ENCODE data around the gene SCLT1.

SCLT1 gene

DNA sequence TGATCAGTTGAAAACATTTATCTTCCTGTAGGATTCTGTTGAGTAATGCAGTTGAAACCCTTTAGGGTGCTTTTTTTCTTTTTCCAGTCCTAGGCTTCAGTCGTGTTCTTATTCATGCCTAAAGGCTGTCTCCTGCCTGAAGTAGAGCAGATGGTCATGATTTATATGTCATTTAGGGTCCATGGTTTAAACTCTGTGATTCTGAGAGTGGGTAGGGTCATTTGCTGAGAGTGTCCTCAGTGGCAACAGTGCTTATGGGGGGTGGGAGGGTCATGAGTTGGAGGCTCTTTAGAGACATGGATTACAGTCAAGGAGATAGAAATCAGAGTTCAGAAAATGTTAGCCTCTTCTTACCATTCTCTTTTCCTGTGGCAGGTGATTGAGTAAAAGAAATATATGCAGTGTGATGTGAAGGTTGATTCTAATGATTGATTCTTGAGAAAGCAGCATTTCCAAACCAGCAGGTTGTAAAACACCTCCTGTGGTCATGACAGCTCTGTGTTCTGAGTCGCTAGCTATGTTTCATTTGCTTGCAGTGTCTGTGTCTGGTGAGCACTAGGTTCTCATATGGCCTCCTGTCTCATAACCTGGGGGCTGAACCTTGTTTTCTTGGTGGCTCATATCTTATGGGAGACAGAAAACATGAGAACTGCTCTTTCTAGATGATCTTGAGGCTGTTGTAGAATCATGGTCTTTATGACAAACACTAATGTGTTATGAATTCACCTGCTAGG is 223.4 kb downstream of the SCLT1 start:
- DNase-seq (ENCODE audit: low read depth), result no peak

DNA sequence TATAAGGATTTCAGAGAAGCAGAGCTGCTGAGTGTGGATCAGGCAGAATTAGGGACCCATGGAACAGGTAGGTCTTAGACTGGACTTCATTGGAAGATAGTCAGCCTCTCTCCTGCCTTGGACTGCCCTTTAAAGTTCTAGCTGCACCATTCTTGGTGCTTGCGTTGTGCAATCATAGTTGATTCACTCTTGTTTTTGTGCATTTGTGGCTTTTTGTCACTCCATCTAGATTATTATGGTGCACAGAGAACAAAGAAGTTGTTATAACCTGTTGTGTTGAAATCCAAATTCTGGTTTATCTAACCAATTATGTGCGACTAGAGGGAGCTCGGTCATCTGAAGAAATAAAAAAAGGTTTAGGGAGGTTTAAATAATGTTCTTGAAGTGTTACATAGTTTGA is 224.6 kb downstream of the SCLT1 start:
- DNase-seq (ENCODE audit: low read depth), result no peak

DNA sequence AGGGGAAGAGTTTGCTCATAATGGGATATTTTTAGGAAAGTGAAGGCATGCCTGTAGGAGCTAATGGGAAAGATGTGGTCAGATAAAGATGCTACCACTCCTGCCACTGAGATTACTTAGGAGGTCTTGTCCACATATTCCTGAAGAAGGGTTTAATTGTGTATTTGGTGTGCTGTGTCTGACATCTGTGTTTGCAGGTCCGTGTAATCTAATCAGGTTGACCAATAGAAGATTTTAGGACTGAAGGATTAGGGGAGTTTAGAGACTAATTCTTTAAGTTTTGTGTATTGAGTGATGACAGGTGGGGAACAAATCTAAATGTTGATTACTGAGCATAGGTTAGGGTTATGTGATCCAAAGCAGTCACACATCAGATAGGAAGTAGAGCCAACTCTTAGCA is 226.6 kb downstream of the SCLT1 start:
- DNase-seq (ENCODE audit: low read depth), result no peak

DNA sequence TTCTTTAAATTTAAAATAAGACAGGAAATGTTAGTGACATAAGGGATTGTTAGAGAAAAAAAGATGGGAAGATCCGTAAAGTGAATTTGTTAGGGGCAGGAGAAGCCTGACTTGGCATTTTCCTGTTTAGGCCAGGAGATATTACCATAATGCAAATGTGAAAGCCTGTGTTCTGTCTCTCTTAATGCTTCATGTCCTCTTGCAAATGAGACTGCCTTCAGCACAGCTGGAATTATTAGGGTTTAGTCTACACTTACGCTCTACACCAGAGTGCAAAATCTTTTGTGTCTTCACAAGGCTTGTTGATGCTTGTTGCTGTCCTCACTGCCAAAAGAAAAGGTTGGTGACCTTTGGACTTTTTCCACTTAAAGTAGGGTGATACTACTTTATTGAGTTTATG is 227.1 kb downstream of the SCLT1 start:
- DNase-seq (ENCODE audit: low read depth), result no peak

DNA sequence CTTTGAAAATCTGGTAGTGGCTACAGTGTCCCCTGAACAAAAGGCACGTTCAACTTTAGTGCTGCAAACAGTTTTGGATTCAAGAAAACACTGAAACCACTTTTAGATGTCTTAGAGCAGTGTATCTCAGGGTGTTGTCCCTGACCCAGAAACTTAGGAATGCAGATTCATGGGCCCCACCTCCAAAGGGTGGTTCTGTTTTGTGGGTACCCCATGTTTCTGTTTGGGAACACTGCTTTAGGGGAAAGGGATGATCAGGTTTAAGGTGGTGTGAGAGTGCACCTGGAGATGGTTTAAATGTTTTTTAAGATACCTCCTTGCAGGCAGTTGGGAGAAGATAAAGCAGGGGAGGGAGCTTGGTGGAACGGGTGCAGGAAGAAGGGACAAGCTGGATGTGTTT is 228.2 kb downstream of the SCLT1 start:
- no peak for DNase-seq (ENCODE audit: low read depth)

DNA sequence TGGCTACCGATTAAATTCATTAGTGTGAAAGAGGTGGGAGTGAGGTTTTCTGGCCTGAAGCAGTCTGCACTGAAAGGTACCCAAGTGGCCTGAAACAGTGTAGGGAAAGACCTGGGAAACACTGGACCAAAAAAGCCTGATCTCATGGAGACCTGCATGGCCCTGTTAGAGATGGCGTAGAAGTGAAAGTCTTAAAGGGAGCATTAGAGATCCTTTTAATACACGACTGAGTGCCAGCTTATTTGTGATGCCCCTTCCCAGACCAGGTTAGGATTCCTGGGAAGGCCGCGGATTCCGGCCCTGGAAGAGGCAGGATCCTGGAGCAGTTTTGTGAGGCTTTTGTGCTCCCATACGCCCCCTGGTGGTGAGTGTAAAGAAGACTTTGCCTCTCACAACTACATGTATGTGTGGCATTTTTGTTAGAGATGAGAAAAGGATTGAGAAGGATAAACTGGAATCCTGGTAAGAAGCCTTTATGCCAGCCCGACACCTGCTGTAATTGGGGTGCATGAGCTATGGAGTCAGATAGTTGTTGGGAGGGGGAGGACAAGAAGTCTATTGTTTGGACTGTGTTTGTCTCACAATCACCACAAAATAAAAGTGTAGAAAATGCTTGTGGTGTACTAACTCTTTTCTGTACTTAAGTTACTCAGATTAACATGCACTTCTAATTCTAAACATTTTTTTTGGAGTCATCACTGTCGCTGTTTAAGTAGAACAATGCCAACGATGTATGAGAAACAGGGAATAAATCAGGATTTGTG is 229.8 kb downstream of the SCLT1 start:
- DNase-seq (ENCODE audit: low read depth), result peak; percentile 56

DNA sequence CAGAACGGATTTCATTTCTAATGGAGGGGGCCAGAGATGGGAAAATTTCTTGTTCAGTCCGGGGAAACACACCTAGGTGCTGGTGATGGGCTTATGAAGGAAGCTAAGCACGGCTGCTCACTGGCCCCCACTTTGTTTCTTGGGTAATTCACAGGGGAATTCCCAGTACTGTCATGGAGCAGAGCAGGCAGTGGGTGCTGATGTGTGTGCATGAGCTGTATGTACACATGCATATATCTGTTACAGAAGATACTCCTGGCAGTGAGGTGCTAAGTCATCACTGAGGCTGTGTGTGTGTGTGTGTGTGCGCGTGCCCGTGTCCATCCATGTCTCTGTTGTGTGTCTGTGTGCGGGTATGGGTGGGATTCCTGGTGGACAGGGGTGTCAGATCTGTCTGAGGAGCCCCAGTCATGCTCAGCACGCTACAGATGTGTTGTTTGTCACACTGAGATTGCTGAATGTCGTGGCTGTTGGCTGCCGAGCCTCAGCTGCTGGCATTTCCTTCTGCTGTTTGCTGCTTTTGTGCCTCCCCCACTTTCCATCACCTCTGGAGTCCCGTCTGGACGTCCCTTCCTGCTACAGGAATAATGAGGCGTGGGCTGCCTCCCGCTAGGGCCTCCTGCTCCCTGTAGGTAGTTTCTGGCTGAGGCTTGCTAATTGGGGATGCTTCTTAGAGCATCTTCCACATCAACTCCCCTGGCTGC is 230.6 kb downstream of the SCLT1 start:
- DNase-seq (ENCODE audit: low read depth), result no peak

DNA sequence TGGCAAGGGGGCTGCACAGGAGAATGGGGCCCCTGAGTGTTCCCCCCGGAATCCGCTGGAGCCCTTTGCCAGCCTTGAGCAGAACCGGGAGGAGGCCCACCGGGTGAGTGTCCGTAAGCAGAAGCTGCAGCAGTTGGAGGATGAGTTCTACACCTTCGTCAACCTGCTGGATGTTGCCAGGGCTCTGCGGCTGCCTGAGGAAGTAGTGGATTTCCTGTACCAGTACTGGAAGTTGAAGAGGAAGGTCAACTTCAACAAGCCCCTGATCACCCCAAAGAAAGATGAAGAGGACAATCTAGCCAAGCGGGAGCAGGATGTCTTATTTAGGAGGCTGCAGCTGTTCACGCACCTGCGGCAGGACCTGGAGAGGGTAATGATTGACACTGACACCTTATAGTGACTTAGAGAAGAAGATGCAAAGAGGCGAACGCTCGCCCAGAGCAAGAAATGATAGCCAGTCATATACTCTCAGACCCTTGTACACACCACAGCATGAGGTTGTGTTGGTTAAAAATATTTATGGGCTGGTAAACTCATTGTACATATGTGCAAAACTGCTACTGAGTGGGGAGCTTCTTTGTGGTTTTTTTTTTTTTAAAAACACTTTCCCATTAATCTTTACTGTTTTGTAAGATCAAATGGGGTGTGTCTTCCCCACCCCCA is 231.4 kb downstream of the SCLT1 start:
- DNase-seq (ENCODE audit: low read depth), result no peak

DNA sequence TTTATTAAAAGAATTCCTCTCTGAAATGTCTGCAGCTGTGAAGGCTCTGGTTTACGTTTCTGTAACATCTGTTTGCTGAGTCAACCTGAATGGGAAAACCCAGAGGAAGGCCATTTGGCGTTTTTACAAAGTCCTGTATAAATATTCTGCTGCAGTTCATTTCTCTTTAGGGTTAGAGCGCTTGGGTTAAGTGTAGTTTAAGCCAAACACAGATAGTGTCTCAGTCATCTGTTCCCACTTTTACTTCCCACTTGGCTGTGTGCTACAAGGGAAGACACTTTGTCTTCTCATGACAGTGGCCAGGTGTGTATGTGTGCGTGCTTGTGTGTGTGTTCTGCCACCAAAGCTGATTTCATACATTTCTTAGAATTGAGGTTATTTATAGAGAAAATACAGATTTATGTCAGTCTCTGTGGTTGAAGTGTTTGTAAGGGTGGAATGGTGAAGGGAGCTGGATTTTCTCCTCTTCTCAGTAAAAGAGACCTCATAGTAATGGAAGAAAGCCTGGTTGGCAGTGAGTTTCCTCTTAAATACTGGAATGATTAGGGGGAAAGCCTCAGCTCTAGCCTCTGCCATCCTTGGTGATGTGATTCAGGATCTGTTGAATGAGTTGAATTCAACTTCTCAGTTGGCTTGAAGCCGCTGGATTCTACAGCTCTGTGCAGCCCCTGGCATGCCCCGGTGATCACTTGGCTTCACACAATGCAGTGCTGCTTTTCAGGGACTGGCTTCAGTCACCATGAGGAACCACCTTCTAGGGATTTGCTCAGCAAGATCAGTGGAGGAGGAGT is 233.3 kb downstream of the SCLT1 start:
- no peak for DNase-seq (ENCODE audit: low read depth)

DNA sequence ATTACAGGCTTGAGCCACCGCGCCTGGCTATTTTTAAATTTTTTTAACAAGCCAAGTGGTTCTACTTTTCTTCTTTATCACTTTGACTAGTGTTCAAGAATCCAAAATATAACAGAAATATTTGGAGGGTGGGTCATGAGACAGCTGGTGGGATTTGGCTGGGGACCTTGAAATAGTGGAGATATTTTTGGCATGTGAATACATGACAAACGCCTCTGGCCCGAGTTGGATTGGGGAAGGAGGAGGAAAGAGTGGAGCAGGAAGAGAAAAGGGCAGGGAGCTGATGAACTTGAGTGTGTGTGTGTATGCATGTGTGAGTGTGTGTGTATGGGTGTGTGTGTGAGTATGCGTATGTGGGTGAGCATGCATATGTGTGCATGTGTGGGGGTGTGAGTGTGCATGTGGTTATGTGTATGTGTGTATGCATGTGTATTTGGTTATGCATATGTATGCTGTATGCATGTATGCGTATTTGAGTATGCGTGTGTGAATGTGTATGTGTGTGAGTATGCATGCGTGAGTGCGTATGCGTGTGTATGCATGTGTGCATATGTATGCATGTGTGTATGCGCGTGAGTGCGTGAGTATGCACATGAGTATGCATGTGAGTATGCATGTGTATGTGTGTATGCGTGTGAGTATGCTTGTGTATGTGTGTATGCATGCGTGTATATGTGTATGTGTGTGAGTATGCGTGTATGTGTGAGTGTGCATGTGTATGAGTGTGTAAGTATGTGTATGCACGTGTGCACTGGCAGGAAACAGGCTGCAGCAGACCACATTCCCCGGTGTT is 234.3 kb downstream of the SCLT1 start:
- DNase-seq (ENCODE audit: low read depth), result no peak

DNA sequence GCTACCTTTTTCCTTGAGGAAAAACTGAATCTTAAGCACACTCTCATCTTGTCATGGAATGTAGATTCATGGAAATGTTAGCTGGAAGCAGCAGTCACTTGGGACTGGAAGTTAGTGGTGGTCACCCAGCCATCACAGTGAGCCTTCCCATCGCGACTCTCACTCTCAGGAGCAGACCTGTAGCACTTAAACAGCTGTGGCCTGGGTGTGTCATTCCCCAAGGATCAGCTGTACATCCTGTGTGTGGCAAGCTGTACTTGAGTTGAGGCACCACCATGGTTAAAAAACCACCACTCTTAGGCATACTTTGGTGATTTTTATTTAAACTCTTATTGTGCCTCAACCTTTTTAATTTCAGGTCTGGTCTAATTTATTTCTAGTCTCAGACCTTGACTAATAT is 237.1 kb downstream of the SCLT1 start:
- DNase-seq (ENCODE audit: low read depth), result no peak

DNA sequence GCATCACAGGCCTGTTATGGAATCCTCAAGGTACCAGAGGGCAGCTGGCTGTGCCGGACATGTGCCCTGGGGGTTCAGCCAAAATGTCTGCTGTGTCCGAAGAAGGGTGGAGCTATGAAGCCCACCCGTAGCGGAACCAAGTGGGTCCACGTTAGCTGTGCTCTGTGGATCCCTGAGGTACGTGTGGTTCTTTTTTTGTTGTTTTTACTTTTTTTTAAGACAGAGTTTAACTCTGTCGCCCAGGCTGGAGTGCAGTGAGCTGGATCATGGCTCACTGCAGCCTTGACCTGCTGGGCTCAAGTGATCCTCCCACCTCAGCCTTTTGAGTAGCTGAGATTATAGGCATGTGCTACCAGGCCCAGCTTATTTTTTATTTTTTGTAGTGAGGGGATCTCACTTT is 237.7 kb downstream of the SCLT1 start:
- DNase-seq (ENCODE audit: low read depth), result no peak

DNA sequence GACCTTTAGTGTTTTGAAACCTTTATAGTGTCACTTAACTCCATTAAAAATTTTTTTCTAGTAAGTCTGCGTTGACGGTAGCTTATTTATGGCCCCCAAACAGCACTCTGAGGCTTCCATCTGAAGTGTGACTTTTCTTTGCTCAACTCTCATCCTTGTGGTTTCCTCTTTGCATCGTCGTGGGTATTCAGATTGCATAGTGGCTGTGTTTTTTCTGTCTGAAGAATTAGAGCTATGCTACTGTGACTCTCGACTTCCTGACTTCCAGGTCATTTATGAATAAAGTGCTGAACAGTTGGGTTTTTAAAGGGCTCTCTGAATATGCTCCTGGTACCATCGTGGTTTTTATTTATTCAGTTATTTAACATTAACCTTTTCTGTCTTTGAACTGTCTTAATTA is 238.9 kb downstream of the SCLT1 start:
- DNase-seq (ENCODE audit: low read depth), result no peak

DNA sequence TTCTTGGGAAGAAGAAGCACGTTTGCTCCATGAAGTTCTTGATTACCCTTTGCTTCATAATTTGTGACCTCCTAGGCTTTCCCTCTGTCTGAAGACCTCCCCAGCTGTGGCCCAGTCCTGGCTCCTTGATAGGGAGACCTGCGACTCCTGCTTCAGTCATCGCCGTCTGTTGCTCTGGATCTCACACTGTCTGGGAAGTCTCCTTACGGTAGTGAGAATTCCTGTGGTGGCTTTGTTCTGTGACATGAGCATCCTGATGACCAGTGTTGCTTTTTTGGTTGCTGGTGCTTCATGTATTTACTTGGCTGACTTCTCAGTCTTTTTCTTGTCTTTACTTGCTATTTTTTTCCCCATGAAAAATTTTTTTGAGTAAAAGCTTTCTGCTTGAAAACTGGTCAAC is 239.6 kb downstream of the SCLT1 start:
- no peak for DNase-seq (ENCODE audit: low read depth)

DNA sequence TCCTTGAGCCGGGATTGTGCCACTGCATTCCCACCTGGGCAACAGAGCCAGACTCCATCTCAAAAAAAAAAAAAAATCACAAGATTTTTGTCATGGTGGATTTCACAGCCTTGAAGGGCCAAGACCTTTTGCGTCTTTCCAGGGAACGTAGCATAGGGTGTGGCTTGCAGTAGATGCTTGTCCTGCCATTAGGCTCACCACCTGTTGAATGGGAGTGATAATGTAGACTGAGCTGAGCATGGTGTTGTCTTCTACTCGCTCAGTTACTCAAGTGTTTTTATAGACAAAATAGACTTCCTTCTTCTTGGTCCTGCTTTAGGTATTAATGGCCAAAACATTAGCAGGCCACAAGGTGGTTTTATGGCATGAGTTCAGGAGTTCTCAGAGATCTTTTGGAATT is 243.1 kb downstream of the SCLT1 start:
- DNase-seq (ENCODE audit: low read depth), result no peak

DNA sequence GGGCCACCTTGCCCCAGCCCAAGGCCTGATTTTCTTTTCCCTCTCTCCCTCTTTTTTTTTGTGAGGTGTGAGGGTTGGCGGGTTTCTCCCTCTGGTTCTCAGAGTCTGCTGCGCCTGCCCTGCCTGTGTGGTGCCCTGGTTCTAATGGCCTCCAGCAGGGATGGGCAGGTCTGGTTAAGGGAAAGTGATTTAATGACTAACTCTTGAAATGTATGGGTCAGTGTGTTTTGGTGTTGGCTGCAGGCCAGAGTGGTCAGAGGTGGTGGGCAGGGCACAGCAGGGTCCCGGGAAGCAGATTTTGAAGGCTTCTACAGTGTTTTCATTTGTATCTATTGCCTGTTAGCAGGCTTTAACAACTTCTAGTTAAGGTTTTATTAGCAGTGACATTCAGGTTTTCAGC is 244.9 kb downstream of the SCLT1 start:
- no peak for DNase-seq (ENCODE audit: low read depth)

DNA sequence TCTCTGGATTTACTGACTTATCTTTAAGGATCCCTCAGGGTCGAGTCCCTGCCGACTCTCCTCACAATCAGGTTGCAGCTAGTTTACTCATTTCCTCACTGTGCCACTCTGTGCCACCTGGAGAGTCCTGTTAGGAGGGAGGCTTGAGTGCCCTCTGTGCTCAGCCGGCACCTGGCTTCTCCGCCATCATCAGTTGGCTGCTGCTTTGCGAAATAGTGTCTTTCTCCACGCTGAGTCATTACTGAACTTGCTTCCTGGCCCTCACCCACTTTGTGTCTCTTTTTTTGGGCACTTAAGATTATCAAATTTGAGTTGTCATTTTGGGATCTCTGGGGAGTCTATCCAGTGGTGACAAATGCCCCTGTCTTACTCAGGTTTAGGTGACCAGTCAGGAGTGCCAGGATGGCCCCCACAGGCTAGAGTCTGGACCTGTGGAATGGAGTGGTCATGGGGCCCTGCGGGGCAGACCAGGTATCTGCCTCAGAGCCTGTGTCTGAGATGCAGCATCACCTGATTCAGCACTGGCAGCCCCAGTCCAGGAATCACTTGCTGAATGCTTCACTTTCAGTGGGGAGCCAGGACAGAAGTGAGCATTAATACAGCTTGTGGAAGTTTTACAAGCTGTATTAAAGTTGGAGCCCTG is 246.1 kb downstream of the SCLT1 start:
- DNase-seq (ENCODE audit: low read depth), result no peak

DNA sequence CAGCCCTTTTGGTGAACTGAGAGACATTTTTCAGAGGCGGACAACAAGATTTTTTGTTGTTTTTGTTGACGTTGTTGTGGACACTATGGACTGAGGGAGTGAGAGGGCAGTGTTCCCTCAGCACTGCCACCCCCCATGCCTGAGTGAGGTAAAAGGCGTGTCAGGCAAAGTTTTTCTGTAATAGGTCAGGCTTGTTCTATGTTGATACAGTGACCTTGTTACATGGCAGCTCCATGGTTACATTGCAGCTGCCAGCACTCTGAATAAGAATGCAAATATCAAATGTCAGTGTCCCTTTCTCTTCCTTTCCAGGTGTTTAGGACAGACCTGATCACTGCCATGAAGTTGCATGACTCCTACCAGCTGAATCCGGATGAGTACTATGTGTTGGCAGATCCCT is 247.3 kb downstream of the SCLT1 start:
- DNase-seq (ENCODE audit: low read depth), result no peak

DNA sequence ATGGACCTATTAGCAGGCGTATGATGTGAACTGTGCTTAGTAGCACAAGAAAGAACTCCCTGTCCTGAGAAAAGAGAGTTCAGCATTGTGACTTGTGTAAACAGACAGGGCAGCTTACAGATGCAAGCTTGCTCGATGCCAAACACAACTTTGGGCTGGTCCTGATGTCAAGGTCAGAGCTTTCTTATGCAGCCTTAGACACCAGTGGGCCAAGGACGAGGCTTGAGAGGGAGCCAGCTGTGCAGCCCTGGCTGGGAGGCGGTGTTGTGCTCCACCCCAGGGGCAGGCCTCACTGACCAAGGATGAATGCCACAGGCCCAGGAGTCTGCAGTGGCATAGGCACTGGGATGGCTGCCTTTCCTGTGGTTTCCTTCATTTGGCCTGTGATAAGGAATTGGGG is 248.4 kb downstream of the SCLT1 start:
- no peak for DNase-seq (ENCODE audit: low read depth)

DNA sequence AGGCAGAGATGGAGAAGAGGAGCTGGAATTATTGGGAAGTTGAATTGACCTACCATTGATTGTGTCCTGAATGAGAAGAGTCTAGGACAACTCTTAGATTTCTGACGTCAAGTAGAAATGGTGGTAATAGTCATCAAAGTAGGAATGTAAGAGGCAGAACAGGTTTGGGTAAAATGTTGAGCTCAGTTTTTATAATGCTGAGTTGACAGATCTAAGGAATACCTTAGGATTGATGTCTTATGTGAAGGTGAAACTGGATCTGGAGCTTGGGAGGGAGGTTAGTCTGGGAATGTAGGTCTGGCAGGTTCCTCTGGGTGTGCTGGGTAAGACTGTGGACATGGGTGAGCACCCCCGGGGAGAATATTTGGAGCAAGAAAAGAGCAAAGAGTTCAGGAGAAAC is 251.9 kb downstream of the SCLT1 start:
- DNase-seq (ENCODE audit: low read depth), result no peak

Measured in stimulated activated CD8-positive, alpha-beta memory T cell treated with anti-CD3 and anti-CD28 coated beads, Interleukin-12 subunit alpha, Interleukin-12 subunit beta, amount 100 ng/mL, for 1 hour (primary cell).